Ureter (tissue), 1 donor: Measurements from ENCODE around the gene MBLAC1. TPM values are rescaled to one million over a fixed set of nuclear protein-coding genes. Genes with fewer than 3 reads are reported as not detected.

Experiments used
- DNase-seq: peaks from one replicate; pipeline ENCODE4 v3.0.0-alpha.2; 2020; ENCODE audit warnings: low spot score
- total RNA-seq: library from RNA; stranded (reverse); gene quantifications from one replicate; pipeline ENCODE4 v1.2.4, GENCODE V29; 2023
- donor health status: DM: yes; HTN: yes; CAD: no.

Gene MBLAC1
- total RNA-seq, 1 donor from 2014 or later, result 1.5 TPM

DNA sequence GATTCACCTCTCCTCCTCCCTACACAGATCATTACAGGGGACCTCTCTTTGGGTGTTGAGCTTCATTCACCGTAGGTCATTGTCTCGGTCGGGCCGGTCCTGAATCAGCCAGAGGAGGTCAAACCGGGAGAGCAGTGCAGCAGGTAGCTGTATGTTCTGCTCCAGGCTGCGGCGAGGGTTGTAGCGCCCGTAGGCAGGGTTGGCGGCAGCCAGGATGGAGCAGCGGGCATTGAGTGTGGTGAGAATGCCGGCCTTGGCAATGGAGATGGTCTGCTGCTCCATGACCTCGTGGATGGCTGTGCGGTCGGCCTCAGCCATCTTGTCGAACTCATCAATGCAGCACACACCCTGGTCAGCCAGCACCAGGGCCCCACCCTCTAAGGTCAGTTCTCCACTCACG, 31.1 kb upstream of the MBLAC1 start:
- DNase-seq, result no peak

DNA sequence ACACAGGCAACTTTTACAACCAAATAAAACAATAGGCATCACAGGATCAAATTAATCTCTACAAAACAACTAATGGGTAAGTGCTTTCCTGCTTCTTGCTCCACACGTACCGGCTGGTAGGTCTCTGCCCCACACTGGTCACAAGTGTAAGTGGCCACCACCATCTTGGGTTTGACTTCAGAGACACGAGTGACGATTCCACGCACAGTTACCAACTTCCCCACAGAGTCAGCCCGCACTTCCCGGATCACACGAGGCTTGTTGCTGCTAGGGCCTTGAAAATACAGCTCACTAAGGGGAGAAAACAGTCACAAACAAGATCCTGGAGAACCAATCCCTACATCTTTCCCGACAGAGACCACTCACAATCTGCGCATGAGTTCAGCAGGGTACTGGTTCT, 27.9 kb upstream of the MBLAC1 start:
- DNase-seq, result no peak

DNA sequence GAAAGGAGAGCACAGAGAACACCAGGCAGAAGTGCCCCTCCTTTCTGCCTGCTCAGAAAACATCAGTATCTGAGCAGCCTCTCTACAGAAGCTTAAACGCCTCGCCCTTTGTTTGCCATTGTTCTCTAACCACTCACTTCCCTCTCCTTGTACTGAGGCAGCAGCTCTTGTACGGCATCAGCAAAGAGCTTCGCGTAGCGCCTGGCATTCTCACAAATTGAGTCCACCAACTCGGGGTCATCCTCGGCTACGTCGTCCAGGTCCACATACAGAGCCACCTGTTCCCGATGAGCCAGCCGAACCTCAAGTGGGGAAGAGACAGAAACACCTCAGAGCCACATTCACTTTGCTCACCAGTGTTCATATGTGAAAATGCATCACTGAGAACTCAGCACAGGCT, 27.3 kb upstream of the MBLAC1 start:
- no peak for DNase-seq

DNA sequence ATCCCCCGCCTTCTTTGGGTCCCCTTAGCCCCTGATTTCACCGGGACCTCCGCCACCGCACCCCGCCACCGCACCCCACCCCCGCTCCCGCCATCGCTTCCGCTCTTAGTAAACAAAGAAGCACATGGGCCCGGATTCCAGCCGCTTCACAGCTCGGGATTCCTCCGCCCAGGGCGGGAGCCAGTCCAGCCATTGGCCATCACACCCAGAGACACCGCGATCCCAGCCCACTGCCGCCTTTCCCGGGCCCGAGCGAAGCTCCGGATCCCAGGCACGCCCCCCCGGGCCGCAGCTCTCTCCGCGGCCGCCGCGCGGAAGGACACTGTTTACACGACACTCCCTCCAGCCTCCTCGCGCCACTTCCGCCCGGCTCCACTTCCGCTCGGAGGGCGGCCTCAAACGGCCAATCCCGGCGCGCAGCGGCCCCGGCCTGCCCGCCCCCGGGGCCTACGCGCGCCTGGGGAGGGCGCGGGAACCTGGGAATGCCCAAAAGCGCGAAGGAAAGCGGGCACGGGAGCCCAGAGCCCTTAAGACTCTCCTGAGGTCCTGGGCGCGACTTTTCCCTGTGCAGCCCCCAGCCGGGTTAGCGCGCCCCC, 26.2 kb upstream of the MBLAC1 start:
- DNase-seq, result peak; percentile 96

DNA sequence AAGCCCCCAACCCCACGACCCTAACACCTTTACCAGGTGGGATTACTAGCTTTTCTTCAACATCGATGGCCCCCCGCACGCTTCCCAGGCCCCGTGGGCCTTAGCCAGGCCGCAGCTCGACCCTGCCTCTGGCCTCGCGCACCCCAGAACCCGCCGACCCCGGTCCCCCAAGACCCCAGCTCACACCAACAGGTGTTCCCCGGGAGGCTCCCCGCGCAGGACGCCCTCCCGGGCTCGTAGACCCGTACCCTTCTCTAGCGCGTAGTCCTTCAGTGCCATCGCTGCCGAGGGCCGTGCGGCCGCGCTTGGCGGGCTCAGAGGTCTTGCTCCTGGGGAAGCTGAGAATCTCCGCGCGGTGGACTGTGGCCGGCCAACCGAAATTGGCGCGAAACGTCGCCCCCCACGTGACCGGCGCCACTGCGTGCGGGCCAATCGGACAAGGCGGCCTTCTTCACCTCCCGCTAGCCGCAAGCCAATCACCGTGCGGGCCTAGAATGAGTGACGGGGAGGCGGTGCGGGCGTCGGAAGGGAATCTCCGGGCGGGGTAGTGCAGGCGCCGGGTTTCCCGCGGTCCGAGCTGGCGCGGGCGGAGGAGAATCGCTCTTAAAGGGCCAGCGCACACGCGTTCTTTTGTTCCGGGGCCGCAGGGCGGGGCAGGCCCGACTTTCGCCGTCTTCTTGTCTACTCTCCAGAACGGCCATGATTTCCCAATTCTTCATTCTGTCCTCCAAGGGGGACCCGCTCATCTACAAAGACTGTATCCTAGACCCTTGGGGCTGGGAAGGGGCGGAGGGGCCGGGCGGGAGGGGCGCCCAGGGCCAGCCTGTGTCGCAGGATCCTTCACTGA, 25.5 kb upstream of the MBLAC1 start, which contains the start of the genes AP4M1 and MCM7:
AP4M1 (plus strand) TSS at position 628 of the 847 bp plus-strand sequence; CDS start at position 700, 72 bp downstream.
MCM7 (minus strand) TSS at position 382 of the 847 bp plus-strand sequence; CDS start at position 279, 103 bp downstream.
- DNase-seq, result peak; percentile 99

DNA sequence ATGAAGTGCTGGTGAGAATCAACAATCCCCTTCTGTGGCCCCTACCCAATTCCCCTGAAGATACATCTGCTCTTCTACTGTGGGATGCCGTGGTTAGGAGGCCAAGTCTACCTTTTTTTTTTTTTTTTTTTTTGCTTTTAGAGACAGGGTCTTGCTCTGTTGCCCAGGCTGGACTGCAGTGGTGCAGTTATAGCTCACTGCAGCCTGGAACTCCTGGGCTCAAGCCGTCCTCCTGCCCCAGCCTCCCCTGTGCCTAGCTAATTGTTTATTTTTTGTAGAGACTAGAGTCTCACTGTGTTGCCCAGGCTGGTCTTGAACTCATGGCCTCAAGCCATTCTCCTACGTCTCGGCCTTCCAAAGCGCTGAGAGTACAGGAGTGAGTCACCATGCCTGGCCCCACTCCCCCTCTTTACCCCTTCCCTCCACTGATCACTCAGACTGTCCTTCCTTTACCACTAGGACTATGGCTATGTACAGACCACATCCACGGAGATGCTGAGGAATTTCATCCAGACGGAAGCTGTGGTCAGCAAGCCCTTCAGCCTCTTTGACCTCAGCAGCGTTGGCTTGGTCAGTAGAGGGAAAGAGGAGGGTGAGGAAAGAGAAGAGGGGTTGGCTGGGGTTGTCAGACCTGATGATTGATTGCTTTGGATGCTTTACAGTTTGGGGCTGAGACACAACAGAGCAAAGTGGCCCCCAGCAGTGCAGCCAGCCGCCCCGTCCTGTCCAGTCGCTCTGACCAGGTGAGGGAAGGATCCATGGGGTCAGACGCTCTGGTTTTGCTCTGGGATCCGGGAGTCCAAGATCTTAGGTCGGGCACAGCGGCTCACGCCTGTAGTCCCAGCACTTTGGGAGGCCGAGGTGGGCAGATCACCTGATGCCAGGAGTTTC, 23.6 kb upstream of the MBLAC1 start:
- DNase-seq, result no peak

DNA sequence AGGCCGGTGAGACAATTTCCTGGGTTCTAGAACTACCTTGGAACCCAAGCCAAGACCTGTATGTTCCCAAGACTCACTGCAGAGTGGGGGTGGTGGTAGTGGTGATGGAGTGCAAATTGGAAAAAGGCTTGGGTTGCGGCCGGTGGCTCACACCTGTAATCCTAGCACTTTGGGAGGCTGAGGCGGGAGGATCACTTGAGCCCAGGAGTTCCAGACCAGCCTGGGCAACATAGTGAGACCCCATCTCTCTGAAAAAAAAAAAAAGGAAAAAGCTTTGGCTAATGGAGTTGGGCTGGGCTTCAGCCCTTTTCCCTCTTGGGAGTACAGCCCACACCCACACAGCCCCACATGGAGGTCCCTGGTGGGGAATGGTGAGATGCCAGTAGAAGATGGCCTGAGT, 21.2 kb upstream of the MBLAC1 start:
- DNase-seq, result no peak

DNA sequence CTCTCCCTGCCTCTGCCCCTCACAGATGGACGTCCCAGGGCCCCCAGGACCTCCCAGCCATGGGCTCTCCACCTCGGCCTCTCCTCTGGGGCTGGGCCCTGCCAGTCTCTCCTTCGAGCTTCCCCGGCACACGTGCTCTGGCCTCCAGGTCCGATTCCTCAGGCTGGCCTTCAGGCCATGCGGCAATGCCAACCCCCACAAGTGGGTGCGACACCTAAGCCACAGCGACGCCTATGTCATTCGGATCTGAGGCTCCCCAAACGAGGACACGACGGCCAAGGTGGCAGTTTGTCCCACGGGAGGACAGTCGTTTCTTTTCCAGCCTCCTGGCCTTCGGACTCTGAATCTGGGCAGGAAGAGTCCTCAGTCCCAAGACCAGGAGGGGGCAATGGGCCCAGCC, 20.1 kb upstream of the MBLAC1 start:
- no peak for DNase-seq

DNA sequence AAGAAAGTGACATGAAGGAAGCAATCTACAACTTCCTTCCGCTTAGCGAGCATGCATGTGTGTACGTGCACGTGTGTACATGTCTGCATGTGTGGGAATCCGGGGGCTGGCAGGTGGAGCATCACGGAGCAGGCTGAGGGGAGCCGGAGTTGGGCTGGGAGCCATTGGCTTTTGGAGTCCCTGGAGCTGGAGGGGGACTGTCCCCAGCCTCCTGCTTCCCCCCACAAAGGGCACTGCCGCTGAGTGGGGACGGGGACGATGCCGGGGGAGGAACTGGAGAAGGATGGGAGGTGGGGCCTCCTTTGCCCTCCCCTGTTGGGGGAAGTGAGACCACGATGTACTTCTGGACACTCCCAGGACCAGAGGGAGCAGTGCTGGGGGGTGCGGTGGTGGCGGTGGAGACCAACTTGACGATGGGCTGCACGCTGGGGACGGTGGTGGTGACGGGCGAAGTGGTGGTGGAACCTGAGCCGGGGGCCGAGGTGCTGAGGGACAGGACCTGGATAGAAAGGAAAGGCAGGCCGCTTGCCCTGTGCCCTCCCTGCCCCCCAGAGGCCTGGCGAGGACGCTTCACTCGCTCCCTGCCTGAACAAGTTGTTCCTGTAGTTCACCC, 19.5 kb upstream of the MBLAC1 start:
- DNase-seq, result no peak

DNA sequence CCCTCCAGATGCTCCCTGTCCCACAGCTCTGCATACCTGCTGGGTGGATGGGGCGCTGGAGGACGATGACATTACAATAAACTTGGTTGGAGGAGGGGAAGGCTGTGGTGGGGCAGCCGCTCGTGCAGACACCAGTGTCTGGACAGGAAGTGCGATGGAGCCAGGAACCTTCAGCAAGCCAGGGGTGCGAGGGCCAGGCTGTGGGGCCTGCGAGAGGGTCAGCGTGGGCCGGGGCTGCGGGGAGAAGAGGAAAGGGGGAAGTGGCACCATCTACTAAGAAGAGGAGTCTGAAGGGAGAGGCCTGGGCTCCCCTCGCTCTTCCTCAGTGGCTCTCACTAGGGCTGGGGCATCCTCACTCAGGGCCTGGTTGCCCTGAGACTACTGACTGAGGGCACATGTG, 18.9 kb upstream of the MBLAC1 start:
- DNase-seq, result no peak

DNA sequence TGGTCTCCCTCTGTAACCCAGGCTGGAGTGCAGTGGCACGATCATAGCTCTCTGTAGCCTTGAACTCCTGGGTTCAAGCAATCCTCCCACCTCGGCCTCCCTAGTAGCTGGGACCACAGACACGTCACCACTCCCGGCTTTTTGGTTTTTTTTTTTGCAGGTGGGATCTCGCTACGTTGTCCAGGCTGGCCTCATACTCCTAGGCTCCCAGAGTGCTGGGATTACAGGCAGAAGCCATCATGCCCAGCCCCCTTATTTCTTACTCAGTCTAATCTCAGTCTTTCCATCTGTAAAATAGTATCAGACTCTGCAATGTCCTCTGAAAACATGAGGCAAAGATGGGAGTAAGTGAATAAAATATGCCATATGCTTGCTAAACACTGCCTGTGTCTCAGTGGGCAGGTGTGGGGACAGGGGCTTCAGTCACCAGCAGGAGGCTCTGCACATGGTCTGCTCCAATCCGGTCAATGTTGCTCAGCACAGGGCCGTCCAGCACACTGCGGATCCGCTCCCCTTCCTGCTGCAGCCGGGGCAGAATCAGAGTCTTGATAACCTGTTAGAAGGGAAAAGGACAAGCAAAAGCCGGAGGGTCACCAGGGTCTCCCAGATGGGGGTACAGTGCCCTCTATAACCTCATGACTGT, 17.1 kb upstream of the MBLAC1 start:
- no peak for DNase-seq

DNA sequence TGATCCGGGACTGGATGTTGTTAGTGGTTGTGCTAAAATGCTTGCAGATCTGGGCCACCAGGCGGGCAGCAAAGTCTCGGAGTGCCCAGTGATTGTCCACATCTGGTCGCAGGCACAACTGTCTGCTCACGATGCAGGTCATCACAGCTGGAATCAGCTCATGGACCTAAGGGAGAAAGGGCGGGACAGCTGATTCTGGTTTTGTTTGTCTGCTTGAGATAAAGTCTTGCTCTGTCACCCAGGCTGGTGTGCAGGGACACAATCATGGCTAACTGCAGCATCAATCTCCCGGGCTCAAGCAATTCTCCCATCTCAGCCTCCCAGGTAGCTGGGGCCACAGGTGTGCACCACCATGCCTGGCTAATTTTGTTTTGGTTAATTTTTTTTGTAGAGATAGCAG, 15.6 kb upstream of the MBLAC1 start:
- no peak for DNase-seq

DNA sequence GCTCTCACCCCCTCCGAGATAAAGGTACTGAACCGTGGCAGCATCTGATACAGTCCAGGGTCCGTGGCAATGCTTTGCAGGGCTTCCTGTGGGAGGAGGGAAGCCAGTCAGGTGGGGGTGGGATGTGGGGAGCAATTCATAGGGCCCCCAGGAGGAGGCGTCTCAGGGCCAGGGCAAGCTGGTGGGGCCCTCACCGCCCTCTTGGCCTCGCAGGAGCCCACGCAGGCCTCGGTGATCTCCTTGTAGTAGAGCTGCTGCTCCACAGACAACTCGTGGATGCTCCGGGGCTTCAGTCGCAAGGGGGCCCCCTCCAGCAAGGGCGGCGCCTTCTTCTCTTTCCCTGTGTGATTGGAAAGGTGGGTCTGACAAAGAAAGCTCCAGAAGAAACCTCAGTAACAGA, 14.9 kb upstream of the MBLAC1 start:
- no peak for DNase-seq

DNA sequence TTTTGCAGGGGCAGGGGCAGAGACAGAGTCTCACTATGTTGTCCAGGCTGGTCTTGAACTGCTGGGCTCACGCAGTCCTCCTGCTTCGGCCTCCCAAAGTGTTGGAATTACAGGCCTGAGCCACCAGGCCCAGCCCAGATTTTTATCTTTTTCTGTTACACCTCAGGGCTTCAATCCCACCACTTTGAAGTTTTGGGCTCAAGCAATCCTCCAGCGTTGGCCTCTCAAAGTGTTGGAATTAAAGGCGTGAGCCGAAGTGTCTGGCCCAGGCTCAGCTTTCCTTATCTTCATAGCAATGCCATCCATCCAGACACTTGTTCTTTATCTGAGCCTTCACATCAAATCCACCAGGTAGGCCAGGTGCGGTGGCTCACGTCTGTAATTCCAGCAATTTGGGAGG, 11.7 kb upstream of the MBLAC1 start:
- DNase-seq, result no peak

DNA sequence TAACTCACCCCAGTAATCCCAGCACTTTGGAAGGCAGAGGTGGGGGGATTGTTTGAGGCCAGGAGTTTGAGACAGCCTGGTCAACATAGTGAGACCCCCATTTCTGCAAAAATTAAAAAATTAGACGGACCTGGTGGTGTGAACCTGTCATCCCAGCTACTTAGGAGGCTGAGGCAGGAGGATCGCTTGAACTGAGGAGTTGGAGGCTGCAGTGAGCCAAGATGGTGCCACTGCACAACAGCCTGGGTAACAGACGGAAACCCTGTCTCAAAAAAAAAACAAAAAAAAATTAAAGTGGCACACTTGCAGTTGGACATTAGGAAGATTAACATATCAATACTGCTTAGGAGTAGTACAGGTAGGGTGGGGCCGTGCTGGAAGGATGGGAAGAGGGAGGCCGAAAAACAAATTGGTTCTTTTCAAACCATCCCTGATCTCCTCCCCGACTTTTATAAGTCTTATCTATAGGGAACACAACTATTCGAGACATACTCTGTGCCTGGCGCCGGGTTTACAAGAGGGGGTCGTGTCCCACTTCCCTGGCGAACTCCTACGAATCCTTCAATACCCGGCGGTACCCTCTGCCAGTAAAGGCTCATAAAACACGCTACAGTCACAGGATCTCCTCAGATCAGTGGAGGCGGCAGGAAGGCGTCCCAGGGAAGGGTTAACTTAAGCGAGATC, 8.2 kb upstream of the MBLAC1 start:
- DNase-seq, result no peak

DNA sequence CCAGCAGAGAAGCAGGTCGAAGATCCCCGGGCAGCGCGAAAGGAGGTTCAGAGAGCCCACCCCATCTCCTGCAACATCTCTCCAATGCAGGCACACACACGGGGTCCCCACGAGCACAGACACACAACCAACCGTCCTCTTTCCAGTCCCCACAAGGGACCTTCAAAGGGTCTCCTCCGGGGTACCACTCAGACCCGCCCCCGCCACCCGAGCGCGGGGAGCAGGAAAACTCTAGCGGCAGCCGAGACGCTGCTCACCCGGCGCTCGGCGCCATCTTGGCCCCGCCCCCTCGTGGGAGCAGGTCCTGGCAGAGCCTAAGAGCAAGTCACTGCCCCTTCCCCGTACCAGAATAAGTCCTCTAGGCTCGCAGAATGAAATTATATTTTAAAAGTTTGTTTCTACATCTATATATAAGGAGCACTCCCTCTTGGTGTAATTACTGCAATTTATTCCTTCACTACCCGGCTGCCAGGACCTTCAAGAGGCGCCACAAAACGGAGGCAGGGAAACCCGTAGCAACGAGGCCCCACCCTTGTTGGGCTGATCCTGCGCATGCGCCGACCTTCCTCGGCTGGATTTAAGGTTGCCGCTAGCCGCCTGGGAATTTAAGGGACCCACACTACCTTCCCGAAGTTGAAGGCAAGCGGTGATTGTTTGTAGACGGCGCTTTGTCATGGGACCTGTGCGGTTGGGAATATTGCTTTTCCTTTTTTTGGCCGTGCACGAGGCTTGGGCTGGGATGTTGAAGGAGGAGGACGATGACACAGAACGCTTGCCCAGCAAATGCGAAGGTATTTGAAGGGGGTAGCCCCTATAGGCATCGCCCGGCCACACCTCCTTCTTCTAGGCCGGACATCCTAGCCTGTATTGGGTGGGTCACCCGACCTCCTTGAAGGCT, 7.4 kb upstream of the MBLAC1 start, which contains the start of the genes CNPY4 and TAF6:
CNPY4 (plus strand) TSS at position 563 of the 898 bp plus-strand sequence; CDS start at position 674, 111 bp downstream.
TAF6 (minus strand) TSS at position 287 of the 898 bp plus-strand sequence. CDS start 5,149 bp downstream, outside the sequence.
- peak; percentile 96 for DNase-seq

DNA sequence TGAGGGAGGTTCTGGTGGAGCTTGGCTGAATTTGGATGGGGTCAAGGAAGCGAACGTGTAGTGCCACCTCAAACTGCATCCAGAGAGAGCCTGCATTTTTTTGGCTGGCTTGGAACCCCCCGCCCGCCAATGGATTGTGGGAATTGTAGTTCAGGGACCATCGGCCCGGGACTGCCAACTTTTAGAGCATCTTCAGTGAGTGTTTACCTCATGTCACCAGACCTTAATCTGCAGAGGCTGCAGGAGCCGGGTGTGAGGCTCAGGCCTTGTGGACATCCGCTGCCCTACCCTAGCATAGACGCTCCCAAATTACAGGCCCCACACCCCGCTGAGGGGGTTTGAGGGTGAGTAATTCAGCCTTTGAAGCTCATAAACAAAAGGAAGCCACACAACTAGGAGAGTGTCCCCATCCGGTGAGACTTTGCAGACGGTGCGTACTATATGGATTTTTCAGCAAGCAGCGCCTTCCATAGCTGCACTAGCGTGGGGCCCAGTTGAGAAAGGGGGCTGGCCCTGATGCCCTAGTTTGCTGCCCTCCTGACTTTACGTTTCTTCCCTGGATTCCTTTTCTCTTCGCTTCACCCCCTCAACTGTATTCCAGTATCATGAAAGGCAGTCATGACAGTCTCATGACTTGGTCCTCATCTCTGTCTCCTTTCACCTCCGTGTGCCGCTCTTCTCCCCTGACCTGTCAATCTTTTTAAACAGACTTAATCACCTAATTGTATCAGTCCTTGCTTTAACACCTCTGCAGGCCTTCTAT, 6.6 kb upstream of the MBLAC1 start:
- peak; percentile 71 for DNase-seq

DNA sequence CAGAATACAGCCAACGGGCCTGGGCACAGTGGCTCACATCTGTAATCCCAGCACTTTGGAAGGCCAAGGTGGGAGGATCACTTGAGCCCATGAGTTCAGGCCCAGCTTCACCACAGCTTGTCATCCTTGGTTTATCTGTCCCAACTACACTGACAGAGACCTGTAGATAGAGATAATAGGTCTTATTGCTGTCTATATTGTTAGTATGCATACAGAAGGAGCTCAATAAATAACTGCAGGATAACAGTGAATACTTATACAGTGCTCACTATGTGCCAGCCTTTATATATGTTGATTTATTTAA, 6.1 kb upstream of the MBLAC1 start:
- no peak for DNase-seq

DNA sequence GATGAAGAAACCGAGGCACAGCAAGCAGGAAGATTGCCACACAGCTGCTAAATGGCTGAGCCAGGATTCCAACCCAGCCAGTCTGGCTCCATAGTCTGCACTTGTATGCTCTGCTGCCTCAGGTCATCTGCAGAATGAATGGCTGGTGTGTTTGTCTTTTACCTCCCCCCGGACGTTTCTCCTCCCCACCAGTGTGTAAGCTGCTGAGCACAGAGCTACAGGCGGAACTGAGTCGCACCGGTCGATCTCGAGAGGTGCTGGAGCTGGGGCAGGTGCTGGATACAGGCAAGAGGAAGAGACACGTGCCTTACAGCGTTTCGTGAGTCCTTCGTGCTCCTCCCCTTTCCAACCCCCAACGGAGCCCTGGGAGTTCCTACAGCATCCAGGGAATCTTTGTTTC, 4.7 kb upstream of the MBLAC1 start:
- no peak for DNase-seq
